Fibroblast of villous mesenchyme (primary cell): ENCODE results near the gene SMAD6. TPM values are rescaled to one million over a fixed set of nuclear protein-coding genes. Genes with fewer than 3 reads are reported as not detected.

Experiments used
- DNase-seq: peaks from one replicate; pipeline ENCODE4 v3.0.0-alpha.2; 2010; ENCODE audit warnings: low read depth
- H3K4me3 ChIP-seq: 2 replicates; pipeline ENCODE4 v1.5.1; 2011; ENCODE audit warnings: low read depth, mild to moderate bottlenecking, low read length
- CTCF ChIP-seq: IDR thresholded peaks from 2 replicates; pipeline ENCODE4 v1.5.1; 2012; ENCODE audit warnings: low read depth, mild to moderate bottlenecking, low read length; ENCODE audit not compliant: insufficient read depth
- total RNA-seq: library from RNA; depleted of rRNA; stranded (reverse); fragments of >200 nt; gene quantifications from 2 replicates; pipeline ENCODE4 v1.2.3, GENCODE V29; 2012

Gene SMAD6
- total RNA-seq, 1 donor, result 3.0 TPM

GRCh38 chr15:66771351-66771650 is 69.3 kb downstream of the SMAD6 start:
- no peak for DNase-seq
- H3K4me3 ChIP-seq, result no peak overlapping the region
- no peak for TF ChIP-seq CTCF

GRCh38 chr15:66772604-66773128 is 70.6 kb downstream of the SMAD6 start:
- DNase-seq, result no peak
- TF ChIP-seq CTCF, result no peak
- H3K4me3 ChIP-seq, result no peak overlapping the region

- no peak for TF ChIP-seq CTCF
- DNase-seq, result peak; percentile 71
- H3K4me3 ChIP-seq, result no peak overlapping the region
Measured at GRCh38 chr15:66773129-66773873, 71.3 kb downstream of the SMAD6 start.

- no peak overlapping the region for H3K4me3 ChIP-seq
- peak; percentile 97 for TF ChIP-seq CTCF
- DNase-seq, result peak; percentile 74
Measured at GRCh38 chr15:66774001-66774814, 72.2 kb downstream of the SMAD6 start.

GRCh38 chr15:66775127-66776105 is 73.4 kb downstream of the SMAD6 start:
- no peak overlapping the region for H3K4me3 ChIP-seq
- no peak for DNase-seq
- TF ChIP-seq CTCF, result no peak

GRCh38 chr15:66777054-66777453 is 75.0 kb downstream of the SMAD6 start:
- DNase-seq, result no peak
- TF ChIP-seq CTCF, result no peak
- no peak overlapping the region for H3K4me3 ChIP-seq
